Hematopoietic multipotent progenitor cell (in vitro differentiated cells): ENCODE data around the gene CRTC2. TPM values are rescaled to one million over a fixed set of nuclear protein-coding genes. Genes with fewer than 3 reads are reported as not detected.

Source experiments
- DNase-seq, 3 donors: peaks; one replicate each; pipeline ENCODE4 v3.0.0-alpha.2; 2011 to 2015; ENCODE audit warnings: low read depth in 2 of 3, low spot score in 2 of 3
- small RNA-seq: library from RNA; depleted of rRNA; stranded (forward); fragments of <200 nt; gene quantifications from one replicate; pipeline ENCODE3, GENCODE V24; 2012
- total RNA-seq: library from RNA; depleted of rRNA; stranded (reverse); fragments of >200 nt; gene quantifications from one replicate; pipeline ENCODE4 v1.2.3, GENCODE V29; 2012

CRTC2 gene
- total RNA-seq, 1 donor, result 15.3 TPM

- DNase-seq, result no peak
Measured at GRCh38 chr1:153899509-153899908, 58.9 kb downstream of the CRTC2 start.

Small RNA genes within 50 kb of the gene (small RNA-seq; reads per million reads assigned to genes)
- gene MIR6737, result not detected

Other genes starting within 250 kb of the CRTC2 start
- gene INTS3, start 230.6 kb downstream of the CRTC2 start, total RNA-seq, result 57.4 TPM
- 12.7 TPM for gene SLC27A3, start 183.2 kb downstream of the CRTC2 start, total RNA-seq
- 33.7 TPM for gene GATAD2B, start 35.6 kb downstream of the CRTC2 start, total RNA-seq
- 58.2 TPM for gene DENND4B, start 11.9 kb downstream of the CRTC2 start, total RNA-seq
- gene SLC39A1, start 4.9 kb upstream of the CRTC2 start, total RNA-seq, result 64.6 TPM
- 61.9 TPM for gene CREB3L4, start 9.3 kb upstream of the CRTC2 start, total RNA-seq
- 106 TPM for gene JTB, start 19.1 kb upstream of the CRTC2 start, total RNA-seq
- 30.7 TPM for gene RAB13, start 27.7 kb upstream of the CRTC2 start, total RNA-seq
- gene RPS27, start 32.1 kb upstream of the CRTC2 start, total RNA-seq, result 2,372 TPM
- under 0.01 TPM for gene NUP210L, start 196.5 kb upstream of the CRTC2 start, total RNA-seq
- gene TPM3, start 233.5 kb upstream of the CRTC2 start, total RNA-seq, result 314 TPM
- not detected for gene CFAP141, start 247.7 kb upstream of the CRTC2 start, total RNA-seq